ENCODE measurements around the gene POLR3K.

POLR3K gene

GRCh38 chr16:92431-93339 is 39.3 kb upstream of the POLR3K start:
- TF ChIP-seq CTCF (IDR thresholded peaks at IDR 0.05; ENCODE audit: borderline replicate concordance, extremely low read depth, low read length, poor library complexity, severe bottlenecking) (no peak), EZH2 (IDR thresholded peaks at IDR 0.05; ENCODE audit: borderline replicate concordance, low read depth, low read length, severe bottlenecking) (no peak)
- Histone ChIP-seq H3K9me3 (ENCODE audit: insufficient read depth, low read length, severe bottlenecking) (no peaks in the 10 kb centered on the region), H3K4me3 (ENCODE audit: low read depth in 1 of 2, low read length in 2 of 2) (no peak overlapping the region), H3K27ac (ENCODE audit: low read length) (no peak overlapping the region), H2AFZ (ENCODE audit: low read depth, low read length) (no peak overlapping the region), H3K4me1 (ENCODE audit: insufficient read depth, low read length) (no peaks in the 10 kb centered on the region), H3K36me3 (ENCODE audit: insufficient read depth, low read length) (peaks cover 70% of the 10 kb centered on the region), H3K4me2 (ENCODE audit: insufficient read depth, low read length) (no peak overlapping the region), H3K27me3 (ENCODE audit: insufficient read depth, low read length, poor library complexity) (no peaks in the 10 kb centered on the region), H3K79me2 (ENCODE audit: insufficient read depth, low read length) (no peaks in the 10 kb centered on the region), H4K20me1 (ENCODE audit: insufficient read depth, low read length) (peaks cover 25% of the 10 kb centered on the region), H3K9ac (ENCODE audit: low read depth, low read length) (no peak overlapping the region)
- DNase-seq = no peak
- ATAC-seq (ENCODE audit: insufficient read depth, low read depth) = no peak

GRCh38 chr16:91484-91883 is 38.1 kb upstream of the POLR3K start:
- peaks cover 75% of the 10 kb centered on the region for H3K36me3 ChIP-seq (ENCODE audit: insufficient read depth, low read length)
- H3K4me3 ChIP-seq (ENCODE audit: low read depth in 1 of 2, low read length in 2 of 2) = no peak overlapping the region
- no peak overlapping the region for H3K4me2 ChIP-seq (ENCODE audit: insufficient read depth, low read length)
- H3K9me3 ChIP-seq (ENCODE audit: insufficient read depth, low read length, severe bottlenecking) = no peaks in the 10 kb centered on the region
- H3K27me3 ChIP-seq (ENCODE audit: insufficient read depth, low read length, poor library complexity) = no peaks in the 10 kb centered on the region
- H4K20me1 ChIP-seq (ENCODE audit: insufficient read depth, low read length) = peaks cover 32% of the 10 kb centered on the region
- H2AFZ ChIP-seq (ENCODE audit: low read depth, low read length) = no peak overlapping the region
- ATAC-seq (ENCODE audit: insufficient read depth, low read depth) = no peak
- H3K27ac ChIP-seq (ENCODE audit: low read length) = no peak overlapping the region
- TF ChIP-seq EZH2 (IDR thresholded peaks at IDR 0.05; ENCODE audit: borderline replicate concordance, low read depth, low read length, severe bottlenecking) (no peak), CTCF (IDR thresholded peaks at IDR 0.05; ENCODE audit: borderline replicate concordance, extremely low read depth, low read length, poor library complexity, severe bottlenecking) (no peak)
- H3K79me2 ChIP-seq (ENCODE audit: insufficient read depth, low read length) = no peaks in the 10 kb centered on the region
- H3K4me1 ChIP-seq (ENCODE audit: insufficient read depth, low read length) = no peaks in the 10 kb centered on the region
- DNase-seq = no peak
- H3K9ac ChIP-seq (ENCODE audit: low read depth, low read length) = no peak overlapping the region

- Histone ChIP-seq H3K4me3 (ENCODE audit: low read depth in 1 of 2, low read length in 2 of 2) (no peak overlapping the region), H3K4me2 (ENCODE audit: insufficient read depth, low read length) (no peak overlapping the region), H3K4me1 (ENCODE audit: insufficient read depth, low read length) (no peaks in the 10 kb centered on the region), H2AFZ (ENCODE audit: low read depth, low read length) (no peak overlapping the region), H3K36me3 (ENCODE audit: insufficient read depth, low read length) (peaks cover 83% of the 10 kb centered on the region), H3K27ac (ENCODE audit: low read length) (no peak overlapping the region), H3K9ac (ENCODE audit: low read depth, low read length) (no peak overlapping the region), H3K79me2 (ENCODE audit: insufficient read depth, low read length) (0 out of 2 replicates have a peak, but pooled peaks cover 1% of the 10 kb centered on the region), H3K9me3 (ENCODE audit: insufficient read depth, low read length, severe bottlenecking) (no peaks in the 10 kb centered on the region), H3K27me3 (ENCODE audit: insufficient read depth, low read length, poor library complexity) (no peaks in the 10 kb centered on the region), H4K20me1 (ENCODE audit: insufficient read depth, low read length) (peaks cover 38% of the 10 kb centered on the region)
- ATAC-seq (ENCODE audit: insufficient read depth, low read depth) (no peak), DNase-seq (no peak)
- TF ChIP-seq EZH2 (IDR thresholded peaks at IDR 0.05; ENCODE audit: borderline replicate concordance, low read depth, low read length, severe bottlenecking) (no peak), CTCF (IDR thresholded peaks at IDR 0.05; ENCODE audit: borderline replicate concordance, extremely low read depth, low read length, poor library complexity, severe bottlenecking) (no peak)
Measured at GRCh38 chr16:89391-90302, 36.2 kb upstream of the POLR3K start.
